GM18907 (cell line): ENCODE measurements around the gene SMTNL1.

ENCODE experiments used
- ATAC-seq: cut with Tn5 transposase; IDR thresholded peaks from one replicate; pipeline ENCODE4 v1.9.1; 2021; ENCODE audit warnings: mild to moderate bottlenecking, moderate library complexity; ENCODE audit not compliant: unreplicated experiment

The SMTNL1 gene

DNA sequence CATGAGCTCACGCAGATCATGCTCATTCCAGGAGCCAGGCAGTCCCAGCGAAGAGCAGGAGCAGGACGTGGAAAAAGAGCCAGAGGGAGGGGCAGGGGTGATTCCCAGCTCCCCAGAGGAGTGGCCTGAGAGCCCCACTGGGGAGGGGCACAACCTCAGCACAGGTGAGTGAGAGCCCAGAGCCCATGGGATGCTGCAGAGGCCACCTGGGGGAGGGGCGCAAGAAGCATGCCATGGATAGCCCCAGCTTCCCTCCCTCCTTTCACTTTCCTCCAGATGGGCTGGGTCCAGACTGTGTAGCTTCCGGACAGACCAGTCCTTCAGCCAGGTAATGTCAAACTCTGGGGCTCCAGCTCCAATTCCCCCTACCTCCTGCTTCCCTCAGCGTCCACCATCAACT is 6.2 kb downstream of the SMTNL1 start:
- ATAC-seq: no peak

DNA sequence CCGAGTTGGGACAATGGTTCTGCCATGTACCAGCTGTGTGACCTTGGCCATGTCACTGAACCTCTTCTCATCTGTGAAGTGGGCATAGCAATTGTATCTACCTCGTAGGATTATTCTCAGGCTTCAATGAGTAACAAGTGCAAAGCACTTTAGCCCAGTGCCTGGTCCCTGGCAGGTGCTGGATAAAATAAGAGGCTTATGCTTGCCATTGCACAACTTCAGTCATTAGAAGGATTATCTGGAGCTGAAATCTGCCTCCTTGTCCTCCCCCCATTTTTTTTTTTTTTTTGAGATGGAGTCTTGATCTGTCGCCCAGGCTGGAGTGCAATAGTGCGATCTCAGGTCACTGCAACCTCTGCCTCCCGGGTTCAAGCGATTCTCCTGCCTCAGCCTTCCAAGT is 7.2 kb downstream of the SMTNL1 start:
- no peak for ATAC-seq

DNA sequence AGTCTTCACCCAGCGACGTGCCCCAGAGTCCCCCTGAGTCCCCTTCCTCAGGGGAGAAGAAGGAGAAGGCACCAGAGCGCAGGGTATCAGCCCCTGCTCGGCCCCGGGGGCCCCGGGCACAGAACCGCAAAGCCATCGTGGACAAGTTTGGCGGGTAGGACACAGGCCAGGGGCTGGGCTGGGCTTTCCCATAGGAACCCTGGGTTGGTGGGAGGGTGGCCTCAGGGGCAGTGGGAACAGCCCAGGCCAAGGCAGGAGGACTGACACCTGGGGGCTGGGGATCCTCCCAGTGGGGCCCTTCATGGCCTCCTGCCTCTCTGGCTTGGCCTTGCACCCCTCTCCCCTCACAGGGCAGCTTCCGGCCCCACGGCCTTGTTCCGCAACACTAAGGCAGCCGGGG is 8.5 kb downstream of the SMTNL1 start:
- ATAC-seq: no peak

GRCh38 chr11:57546451-57546850 is 9.1 kb downstream of the SMTNL1 start:
- no peak for ATAC-seq

GRCh38 chr11:57546869-57547475 is 9.6 kb downstream of the SMTNL1 start:
- ATAC-seq: peak; percentile 71

- ATAC-seq: peak; percentile 91
Observed at GRCh38 chr11:57547854-57548377, 10.5 kb downstream of the SMTNL1 start.

GRCh38 chr11:57549983-57550382 is 12.6 kb downstream of the SMTNL1 start:
- ATAC-seq: no peak

- no peak for ATAC-seq
Observed at GRCh38 chr11:57551941-57552340, 14.5 kb downstream of the SMTNL1 start.

- ATAC-seq: no peak
Observed at GRCh38 chr11:57552479-57552878, 15.1 kb downstream of the SMTNL1 start.

- ATAC-seq: no peak
Observed at GRCh38 chr11:57555393-57555792, 18.0 kb downstream of the SMTNL1 start.

- no peak for ATAC-seq
Observed at GRCh38 chr11:57556041-57556440, 18.6 kb downstream of the SMTNL1 start.

DNA sequence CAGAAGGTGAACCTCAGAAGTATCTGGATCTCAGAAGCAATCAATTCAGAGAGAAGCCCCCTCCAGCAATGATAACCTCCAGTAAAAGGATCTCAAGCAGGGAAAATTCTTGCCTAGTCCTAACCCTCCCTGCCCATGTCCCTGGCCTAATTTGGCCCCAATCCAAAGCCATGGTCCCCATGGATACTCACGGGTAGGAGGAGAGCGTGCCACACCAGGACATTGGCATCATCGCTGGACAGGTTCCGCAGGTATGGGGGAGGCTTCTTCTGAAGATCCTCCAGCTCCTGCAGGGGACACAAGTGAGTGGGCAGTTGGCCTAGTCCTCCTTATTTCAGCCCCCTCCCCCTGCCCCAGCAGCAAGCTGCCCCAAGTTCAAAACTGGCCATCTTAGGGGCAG is 22.8 kb downstream of the SMTNL1 start:
- no peak for ATAC-seq

DNA sequence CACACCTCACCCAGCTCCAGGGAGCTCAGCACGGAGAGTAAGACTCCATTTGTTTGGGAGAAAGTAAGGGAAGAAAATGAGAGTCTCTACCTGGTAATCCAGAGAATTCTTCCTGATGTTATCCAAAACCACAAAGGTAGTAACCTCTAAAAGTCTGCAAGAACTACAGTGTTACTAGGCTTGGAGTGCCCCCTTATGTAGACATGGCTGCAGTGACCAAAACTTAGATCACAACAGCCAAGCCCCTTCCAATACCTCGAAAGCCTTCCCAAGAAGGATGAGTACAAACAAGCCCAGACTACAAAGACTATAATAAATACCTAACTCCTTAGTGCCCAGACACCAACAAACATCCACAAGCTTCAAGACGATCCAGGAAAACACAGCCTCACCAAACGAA is 25.2 kb downstream of the SMTNL1 start:
- no peak for ATAC-seq

DNA sequence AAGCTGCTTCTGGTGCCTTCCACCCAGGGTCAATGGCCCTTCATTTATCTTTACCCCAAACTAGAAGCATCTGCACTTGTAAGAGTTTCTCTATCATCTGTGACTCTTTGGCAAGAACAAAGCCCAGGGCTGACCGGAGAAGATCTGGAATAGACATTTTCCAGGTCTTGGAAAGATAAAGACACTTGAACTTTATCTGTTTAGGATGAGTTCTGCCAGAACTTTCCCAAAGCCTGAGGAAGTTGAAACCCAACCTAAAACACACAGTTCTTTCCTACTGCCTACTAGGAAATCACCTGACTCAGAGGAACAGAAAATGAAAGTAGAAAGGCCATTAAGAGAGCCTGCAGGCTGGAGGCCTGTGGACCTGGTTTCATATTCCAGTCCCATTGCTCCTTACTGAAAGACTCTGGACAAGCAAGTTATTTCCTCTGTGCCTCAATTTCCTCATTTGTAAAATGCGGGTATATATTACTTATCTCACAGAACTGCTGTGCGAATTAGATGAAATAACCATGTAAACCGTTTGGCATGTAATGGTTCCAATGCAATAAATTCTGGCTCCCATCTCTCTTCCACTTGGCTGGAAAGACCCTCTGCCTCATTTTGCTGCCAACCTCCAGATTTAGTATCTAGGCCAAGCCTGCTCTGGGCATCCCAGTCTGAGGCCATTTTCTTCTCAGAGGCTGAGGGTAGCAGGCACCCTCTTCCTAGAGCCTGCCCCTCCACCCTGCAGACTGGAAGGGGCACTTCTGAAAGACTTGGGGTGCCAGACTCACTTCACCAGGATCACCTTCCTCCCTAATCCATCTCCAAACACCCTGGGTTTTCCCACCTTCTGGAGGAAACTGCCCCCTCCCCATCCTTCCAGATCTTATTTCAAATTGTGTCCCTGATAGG is 28.9 kb downstream of the SMTNL1 start:
- ATAC-seq: peak; percentile 73

GRCh38 chr11:57566905-57567514 is 29.6 kb downstream of the SMTNL1 start:
- peak; percentile 3 for ATAC-seq

DNA sequence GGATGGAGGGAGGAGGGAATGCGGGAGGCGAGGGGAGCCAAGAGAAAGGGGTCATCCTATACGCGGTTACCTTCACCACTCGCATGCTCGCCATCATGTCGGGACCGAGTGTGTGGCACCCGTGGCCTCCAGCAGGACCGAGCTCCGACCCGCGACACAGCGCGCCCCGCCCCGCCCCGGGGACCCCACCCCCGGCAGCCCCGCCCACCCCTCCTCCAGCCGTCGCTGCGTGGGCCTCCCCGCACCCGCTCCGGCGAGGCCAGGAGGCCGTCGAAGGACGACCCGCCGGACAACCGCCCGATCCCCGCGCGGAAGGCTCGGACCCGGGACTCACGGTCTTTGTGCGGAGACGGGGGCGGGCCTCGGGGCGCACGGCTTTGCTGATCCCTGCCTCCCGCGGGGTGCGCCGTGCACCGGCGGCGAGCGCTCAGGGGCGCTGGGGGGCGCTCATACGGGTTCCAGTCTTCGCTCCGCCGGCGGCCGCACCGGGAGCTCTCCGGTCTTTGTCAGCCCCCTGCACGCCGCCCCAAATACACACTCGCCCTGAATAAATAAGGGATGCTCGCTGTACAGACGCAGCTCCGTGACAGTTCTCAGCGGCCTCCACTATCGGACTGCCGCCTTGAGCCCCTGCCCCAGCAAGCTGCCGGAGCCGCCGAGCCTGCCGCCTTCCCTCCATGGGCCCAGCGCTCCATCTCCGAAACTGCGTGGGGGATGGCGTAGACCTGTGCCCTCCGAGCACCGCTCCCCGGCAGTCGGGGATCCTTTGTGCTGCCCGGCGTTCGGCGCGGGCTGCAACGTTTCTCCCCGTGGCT is 30.3 kb downstream of the SMTNL1 start, which contains the start of gene UBE2L6:
Gene UBE2L6 (minus strand): TSS at position 158 of the 815 bp plus-strand sequence. CDS start 61 bp downstream, at position 97.
- ATAC-seq: peak; percentile 77

DNA sequence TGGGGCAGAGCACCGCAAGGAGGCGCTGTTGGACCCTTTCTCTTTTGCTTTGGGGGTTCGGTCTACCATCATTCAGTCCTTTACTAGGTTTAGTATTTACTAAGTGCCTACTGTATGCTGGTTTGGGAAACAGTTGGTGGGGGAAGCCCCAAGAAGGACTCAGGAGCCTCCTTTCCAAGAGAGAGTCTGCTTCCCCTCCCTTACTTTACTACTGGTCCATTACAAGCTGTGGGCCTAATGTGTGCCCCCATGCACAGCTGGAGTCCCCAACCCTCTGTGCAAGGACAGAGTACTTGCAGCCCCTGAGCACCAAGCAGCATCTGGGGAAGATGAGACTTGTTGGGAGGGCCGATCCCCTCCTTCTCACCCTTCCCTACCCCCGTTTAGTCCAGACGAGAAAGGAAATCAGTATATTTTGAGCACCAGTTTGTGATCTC is 31.0 kb downstream of the SMTNL1 start:
- peak; percentile 9 for ATAC-seq

DNA sequence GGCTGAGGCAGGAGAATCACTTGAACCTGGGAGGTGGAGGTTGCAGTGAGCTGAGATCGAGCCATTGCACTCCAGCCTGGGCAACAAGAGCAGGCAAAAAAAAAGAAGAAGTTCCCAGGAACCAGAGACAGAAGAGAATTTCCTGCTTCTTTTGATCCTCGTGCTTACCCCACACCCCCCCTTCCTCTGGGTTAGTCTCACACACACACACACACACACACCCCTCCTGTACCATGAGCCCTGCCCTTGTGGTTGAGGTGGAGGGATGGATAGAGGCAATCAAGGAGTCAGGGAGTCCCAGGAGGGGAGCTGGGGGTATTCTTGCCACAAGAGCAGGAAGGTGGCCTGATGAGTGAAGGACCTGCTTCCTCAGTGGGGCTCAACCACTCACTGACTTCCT is 34.2 kb downstream of the SMTNL1 start:
- ATAC-seq: no peak

DNA sequence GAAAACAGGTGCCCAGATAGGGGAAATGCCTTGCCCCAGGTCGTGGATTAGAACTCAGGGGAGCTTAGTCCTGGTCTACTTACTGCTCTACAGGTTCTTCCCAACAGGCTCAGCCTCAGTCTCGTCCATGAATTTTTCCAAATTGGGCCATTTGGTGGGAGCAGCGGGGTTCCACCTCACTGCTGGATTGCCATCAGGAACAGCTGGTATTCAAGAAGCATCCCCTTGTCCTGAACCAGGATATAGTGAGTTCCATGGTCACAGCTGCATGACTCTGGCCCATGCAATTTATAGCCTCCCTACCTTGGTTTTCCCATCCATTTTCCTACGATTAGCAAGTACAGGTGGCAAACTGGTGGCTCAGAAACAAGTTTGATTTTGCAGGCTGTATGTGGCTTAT is 36.7 kb downstream of the SMTNL1 start:
- no peak for ATAC-seq

GRCh38 chr11:57584341-57584740 is 46.9 kb downstream of the SMTNL1 start:
- no peak for ATAC-seq

- ATAC-seq: peak; percentile 80
Observed at GRCh38 chr11:57585301-57585700, 47.9 kb downstream of the SMTNL1 start.
